Left ventricle myocardium superior (tissue), 1 donor: ENCODE results near the gene AHSG. TPM values are rescaled to one million over a fixed set of nuclear protein-coding genes. Genes with fewer than 3 reads are reported as not detected.
A peak's percentile ranks its signal among the peaks of the same experiment; 100 is the strongest.
"Not testable (repeated sequence)": the region's sequence is repeated elsewhere in the genome, so short reads cannot be mapped to it uniquely, and the experiment has no call there.

ENCODE experiments used
- ATAC-seq: fragments of 200-7000 bp; cut with Tn5 transposase; one replicate; pipeline ENCODE4 v1.9.1; 2020; ENCODE audit warnings: mild to moderate bottlenecking, moderate library complexity
- DNase-seq: peaks from one replicate; pipeline ENCODE4 v3.0.0-alpha.2; 2020
- intact Hi-C: fragments of 100-400 bp; cut with micrococcal nuclease; formaldehyde crosslinking; loops from one replicate; pipeline ENCODE4 v1.11.0; 2022
- total RNA-seq: library from RNA; stranded (reverse); fragmentation: NEBNext Ultra II Directional; extraction: Animal tissue kit (Norgen Biotek cat#: 25700); gene quantifications from one replicate; pipeline ENCODE4 v1.2.1, GENCODE V29; 2021
- donor health status: DM: no; HTN: yes; CAD: no; lungs with severe emphysema.

The AHSG gene
- total RNA-seq, 1 donor from 2014 or later, result not detected

DNA sequence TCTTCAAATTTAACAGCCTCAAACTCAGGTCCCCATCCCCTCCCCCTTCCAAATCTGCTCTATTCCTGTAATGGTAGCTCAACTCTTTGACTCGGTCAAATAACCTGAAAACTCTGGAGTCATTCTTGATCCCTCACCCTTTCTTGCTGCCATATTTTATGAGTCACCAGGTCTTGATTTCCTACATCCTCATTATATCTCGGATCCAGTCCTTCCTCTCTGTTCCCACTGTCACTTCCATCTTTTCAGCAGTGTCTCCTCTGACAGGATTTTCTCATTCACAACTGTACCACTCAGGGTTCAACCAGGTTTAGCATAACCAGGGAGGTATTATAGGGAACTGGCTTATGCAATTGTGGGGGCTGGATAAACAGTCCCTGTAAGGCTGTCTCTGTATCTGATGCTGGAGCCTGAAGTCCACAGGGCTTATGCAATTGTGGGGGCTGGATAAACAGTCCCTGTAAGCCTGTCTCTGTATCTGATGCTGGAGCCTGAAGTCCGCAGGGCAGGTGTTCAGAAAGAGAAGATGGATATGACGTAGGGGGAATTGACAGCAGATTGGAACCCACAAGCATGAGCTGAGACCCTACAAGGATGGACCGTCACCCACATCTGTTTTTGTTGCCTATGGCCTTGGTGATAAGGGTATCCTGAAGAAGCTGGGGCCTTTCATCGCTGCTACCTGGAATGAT lies 18.2 kb downstream of the AHSG start:
- ATAC-seq (no peak), DNase-seq (no peak)
- intact Hi-C loops, result no loop called here

DNA sequence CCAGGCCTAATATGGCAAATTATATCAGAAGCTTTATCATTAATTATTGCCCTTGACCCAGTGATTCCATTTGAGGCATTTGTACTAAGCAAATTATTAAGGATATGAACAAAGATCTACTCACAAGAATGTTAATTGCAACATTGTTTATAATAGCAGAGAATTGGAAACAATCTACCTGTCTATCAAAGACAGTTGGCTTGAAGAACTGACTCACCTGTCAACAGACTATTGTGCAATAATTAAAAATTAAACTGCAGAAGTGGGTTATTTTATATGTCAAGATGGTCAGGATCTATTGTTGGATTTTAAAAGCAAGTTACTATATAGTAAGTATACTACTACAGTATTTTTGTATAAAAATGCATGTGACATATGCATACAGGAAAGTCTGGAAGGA lies 20.6 kb downstream of the AHSG start:
- DNase-seq (no peak), ATAC-seq (no peak)
- intact Hi-C loops, result no loop called here

DNA sequence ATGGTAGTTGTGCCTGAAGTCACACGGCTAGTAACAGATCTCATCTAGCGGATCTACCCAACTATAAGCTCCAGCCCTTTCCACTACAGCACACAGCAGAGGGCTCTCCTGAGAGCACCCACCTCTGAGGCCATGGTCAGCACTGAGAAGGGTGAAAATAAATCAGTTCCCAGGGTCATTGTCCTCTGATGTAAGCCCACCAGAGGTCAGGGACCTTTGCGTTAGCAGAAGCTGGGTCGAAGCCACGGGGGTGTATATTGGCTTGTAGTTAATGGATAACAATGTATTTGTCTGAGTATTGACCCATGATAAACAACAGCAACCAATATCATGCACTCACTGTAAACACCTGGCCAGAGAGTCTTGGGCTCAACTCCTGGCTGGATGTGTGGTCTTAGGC lies 21.3 kb downstream of the AHSG start:
- intact Hi-C loops, ATAC-seq, DNase-seq: not testable (repeated sequence)

DNA sequence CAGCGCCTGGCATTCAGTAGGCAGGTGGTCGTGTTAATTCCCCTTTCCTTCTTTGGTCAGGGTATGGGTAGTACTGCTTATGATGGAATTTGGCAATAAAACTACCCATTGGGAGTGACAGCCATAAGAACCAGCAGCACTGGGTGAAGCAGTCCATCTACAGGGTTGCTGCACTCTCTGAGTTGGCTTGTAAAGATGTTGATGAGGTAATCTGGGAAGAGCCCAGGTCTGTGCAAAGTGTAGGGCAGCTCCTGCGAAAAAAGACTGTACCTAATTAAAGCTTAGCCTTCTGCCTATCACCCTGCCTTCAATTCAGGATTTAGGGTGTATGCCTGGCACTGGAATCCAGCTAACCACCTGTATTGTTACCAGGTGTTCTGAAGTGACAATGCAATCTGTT lies 22.7 kb downstream of the AHSG start:
- ATAC-seq (no peak), DNase-seq (no peak)
- intact Hi-C loops, result no loop called here

DNA sequence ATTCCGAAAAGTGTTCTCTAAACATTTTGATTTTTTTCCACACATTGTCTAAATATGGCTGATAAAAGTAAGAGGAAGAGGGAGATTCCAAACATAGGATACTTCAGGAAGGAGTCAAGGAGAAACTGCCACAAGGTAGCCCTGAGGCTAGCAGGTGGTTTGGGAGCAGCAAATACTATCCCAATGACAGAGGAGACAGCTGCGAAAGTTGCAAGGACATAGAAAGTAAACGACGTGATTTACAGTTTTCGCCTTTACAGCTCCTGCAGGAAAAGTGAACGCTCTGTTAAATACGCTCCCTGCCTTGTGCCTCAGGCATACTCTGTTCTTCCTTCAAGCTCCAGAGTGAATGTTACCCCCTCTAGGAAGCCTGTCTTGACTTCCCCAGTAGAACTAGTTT lies 23.7 kb downstream of the AHSG start:
- DNase-seq, result no peak
- intact Hi-C loops, result no loop called here
- no peak for ATAC-seq

DNA sequence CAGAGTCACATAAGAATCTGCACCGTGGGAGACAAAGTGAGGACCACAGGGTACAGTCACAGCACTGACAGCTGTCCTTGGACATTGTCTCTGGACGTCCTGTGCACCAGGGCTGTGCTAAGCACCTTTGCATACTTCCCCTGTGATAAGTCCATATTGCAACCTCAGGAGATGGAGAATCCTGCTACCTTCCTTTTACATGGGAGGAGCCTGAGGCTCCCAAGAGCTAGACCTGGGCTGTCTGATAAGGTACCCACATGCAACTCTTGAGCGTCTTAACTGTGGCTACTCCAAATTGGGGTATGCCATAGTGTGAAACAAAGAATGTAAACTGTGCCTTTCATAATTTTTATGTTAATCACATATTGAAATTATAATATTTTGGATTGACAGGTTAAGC lies 24.8 kb downstream of the AHSG start:
- ATAC-seq (no peak), DNase-seq (no peak)
- intact Hi-C loops, result no loop called here

DNA sequence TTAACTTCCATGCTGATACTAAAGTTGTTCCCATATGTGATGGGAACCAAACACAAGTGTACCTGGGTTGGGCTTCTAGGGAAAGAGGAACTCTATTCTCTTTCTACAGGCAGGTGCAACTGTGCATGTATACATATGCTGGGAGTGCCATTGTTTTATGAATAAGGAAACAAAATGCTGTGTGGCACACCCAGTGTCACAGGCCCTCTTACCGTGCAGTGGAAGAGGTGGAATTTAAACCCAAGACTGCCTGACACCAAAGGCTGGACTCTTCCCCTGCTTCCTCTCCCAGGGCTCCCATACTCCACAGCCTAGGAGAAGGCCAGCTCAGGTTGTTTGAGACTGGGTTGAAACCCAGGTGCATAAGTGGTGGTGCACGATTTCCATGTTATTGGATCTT lies 25.4 kb downstream of the AHSG start:
- intact Hi-C loops, result no loop called here
- DNase-seq (no peak), ATAC-seq (no peak)

DNA sequence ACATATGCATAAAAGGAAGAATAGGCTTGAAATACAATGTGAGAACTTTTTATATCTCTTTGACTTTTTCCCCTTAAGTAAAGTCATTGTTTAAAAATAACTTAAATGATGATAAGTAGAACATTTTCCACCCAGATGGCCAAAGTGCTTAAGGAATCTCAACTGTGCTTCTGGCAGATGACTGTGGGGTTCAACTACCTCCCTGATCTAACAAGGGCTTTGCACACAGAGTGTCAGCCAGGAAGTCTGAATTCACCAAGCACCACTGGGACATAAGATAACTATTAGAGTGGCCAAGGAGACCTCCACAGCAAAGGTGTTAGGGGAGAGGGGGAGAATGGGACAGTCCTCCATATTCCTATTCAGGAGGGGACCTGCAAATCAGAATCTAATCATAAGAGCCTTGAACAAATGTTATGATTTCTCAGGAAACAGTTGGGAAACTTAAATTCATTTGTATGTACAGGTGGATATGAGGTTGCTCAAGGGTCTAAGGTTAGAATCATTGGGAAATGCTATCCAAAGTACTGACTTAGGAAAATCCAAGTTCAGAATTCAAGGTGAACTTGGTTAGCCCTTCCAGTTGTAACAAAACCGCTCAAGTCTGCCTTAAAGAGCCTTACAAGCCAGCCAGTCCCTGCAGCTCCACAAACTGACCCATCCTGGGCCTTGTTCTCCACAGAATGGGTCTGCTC lies 27.1 kb downstream of the AHSG start, which contains the start of gene FETUB:
TSS of gene FETUB (plus strand) at position 622 of the 695 bp plus-strand sequence. CDS start at position 684, 62 bp downstream.
- peak; percentile 80 for ATAC-seq
- intact Hi-C loops, result no loop called here
- no peak for DNase-seq

DNA sequence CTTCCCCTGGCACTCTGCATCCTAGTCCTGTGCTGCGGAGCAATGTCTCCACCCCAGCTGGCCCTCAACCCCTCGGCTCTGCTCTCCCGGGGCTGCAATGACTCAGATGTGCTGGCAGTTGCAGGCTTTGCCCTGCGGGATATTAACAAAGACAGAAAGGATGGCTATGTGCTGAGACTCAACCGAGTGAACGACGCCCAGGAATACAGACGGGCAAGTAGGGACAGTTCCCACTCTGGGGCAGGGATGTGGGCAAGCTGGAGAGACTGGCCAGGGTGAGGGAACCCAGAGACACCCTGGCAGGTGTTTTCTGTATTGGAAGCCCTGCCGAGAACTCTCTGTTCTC lies 27.6 kb downstream of the AHSG start:
- DNase-seq (no peak), ATAC-seq (peak; percentile 51)
- intact Hi-C loops, result no loop called here

DNA sequence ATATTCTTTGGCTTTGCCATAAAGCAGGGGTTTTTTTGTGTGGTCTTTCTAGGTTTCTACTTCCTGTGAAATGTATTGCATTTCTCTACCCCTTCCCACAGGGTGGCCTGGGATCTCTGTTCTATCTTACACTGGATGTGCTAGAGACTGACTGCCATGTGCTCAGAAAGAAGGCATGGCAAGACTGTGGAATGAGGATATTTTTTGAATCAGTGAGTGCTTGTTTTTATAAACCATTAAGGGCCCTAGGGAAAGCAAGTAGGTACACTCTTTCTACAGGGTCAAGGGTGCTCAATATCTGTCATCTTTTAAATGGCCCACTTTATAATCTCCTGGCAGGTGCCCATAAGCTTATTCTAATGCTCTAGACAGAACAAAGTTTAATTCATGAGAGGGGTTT lies 28.1 kb downstream of the AHSG start:
- no peak for DNase-seq
- ATAC-seq, result no peak
- intact Hi-C loops, result no loop called here

DNA sequence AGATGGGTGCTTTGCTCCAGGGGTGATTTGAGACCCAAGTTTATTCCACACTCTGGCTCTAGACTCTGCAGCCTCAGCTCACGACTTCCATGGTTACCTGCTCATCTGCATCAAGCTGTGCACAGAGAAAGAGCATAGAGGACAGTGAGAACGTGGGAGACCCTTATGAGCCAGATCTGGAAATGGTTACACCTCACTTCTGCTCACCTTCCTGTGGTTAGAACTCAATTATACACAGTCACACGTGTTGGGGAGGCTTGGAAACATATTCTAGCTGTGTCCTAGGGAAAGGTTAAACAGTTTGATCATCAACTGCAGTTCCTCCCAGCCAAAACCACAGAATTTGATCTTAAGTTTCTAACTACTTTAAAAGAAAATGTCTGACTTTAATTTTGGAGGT lies 29.2 kb downstream of the AHSG start:
- DNase-seq (no peak), ATAC-seq (no peak)
- intact Hi-C loops, result no loop called here

DNA sequence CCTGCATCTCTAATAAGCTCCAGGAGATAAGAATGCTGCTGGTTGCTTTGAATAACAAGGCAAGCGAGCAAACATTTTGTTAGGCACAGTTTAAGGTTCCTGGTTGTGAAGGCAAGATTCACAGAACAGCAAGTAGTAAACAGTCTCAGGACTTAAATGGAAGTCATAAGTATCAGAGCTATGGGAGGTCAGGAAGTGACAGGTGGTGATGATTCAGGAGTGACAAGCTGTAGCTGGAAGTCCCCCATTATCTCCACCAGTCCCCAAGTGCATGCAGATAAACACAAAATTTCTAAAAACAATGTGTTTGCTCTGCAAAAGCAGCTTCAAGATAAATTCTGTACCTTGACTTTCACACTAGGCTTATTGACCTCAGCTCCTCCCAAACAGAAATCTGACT lies 30.6 kb downstream of the AHSG start:
- intact Hi-C loops, result no loop called here
- ATAC-seq (no peak), DNase-seq (no peak)

DNA sequence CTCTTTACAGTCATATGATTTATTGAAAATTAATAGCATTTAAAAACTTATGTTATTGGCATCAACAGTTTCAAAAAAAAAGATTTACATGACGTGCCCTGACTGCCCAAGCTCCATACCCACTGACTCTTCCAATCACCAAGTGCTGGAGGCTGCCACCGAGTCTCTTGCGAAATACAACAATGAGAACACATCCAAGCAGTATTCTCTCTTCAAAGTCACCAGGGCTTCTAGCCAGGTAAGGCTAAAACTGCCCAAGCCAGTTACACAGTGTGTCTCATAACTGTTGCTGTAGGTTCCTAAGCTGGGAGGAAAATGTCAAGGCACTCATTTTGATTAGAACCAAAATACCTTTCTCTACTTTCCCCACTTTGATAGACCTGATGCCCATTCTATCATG lies 31.8 kb downstream of the AHSG start:
- ATAC-seq, result no peak

DNA sequence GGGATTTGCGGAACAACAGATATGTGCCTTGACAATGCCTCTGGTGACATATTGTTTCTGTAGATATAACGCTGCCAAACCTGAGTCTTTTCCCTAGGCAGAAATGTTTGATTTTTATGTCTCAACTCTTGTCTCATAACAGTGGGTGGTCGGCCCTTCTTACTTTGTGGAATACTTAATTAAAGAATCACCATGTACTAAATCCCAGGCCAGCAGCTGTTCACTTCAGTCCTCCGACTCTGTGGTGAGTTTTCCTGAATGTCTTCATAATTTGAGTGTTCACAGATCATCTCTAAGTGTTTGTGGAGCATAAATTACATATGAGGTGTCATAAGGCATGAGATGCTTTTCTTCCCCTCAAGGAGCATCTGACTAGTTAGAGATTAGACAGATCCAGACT lies 33.2 kb downstream of the AHSG start:
- ATAC-seq, result no peak
- intact Hi-C loops, result no loop called here
- DNase-seq, result no peak

More for the DNA sequence above, 31.8 kb downstream of the AHSG start:
- intact Hi-C loops, result no loop called here
- DNase-seq, result no peak

DNA sequence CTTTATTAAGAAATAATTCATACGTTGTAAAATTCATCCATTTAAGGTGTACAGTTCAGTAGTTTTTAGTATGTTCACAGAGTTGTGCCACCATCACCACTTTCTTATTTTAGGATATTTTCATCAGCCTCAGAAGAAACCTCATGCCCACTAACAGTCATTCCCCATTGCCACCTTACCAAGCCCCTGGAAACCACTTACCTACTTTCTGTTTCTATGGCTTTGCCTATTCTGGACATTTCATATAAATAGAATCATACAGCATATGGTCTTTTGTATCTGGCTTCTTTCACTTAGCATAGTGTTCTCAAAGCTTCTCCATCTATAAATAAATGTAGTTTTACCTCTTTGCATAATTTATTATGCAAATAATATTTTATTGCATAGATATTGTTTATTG lies 34.0 kb downstream of the AHSG start:
- no peak for ATAC-seq
- DNase-seq, result no peak
- intact Hi-C loops, result no loop called here

DNA sequence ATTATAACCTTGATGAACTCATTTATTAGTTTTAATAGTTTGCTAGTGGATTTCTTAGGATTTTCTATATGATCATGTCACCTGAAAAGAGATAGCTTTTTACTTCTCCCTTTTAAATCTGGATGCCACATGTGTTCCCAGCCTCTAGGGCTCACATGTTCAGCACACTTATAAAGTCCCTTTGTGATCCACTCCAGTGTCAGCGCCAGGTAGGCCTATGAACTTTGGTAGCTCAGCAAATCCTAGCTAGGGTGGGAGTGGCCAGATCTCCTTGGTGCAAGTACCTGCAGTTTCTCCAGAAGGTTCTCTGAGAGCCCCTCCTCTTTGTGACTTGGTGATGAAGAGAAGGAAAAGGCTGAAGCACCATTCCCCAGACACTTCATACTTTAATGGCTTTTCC lies 36.0 kb downstream of the AHSG start:
- ATAC-seq, result no peak
- DNase-seq, result no peak
- intact Hi-C loops, result no loop called here

DNA sequence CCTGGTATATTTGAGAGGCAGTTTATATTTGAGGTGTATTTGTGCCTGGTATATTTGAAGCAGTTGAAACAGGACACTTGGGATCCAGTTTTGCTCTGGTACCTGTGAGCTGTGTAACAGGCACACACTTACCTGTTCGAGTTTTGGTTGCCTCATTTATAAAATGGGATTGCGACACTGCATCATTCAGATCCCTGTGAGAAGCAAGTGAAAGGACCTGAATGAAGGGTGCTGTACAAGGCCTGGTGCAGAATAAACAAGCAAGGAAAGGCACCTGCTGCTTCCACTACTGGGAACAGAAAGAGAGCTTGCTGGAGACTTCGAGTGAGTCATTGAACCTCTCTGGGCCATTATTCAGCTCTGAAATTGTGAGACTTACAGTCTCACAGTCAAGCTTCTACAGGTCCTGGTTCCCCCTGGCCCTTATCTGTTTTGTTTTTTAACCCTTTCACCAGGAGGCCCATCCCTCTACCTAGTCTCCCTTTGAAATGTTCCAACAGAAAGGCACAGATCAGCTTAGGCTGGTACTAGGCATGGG lies 38.9 kb downstream of the AHSG start:
- intact Hi-C loops, result no loop called here
- DNase-seq (no peak), ATAC-seq (no peak)

DNA sequence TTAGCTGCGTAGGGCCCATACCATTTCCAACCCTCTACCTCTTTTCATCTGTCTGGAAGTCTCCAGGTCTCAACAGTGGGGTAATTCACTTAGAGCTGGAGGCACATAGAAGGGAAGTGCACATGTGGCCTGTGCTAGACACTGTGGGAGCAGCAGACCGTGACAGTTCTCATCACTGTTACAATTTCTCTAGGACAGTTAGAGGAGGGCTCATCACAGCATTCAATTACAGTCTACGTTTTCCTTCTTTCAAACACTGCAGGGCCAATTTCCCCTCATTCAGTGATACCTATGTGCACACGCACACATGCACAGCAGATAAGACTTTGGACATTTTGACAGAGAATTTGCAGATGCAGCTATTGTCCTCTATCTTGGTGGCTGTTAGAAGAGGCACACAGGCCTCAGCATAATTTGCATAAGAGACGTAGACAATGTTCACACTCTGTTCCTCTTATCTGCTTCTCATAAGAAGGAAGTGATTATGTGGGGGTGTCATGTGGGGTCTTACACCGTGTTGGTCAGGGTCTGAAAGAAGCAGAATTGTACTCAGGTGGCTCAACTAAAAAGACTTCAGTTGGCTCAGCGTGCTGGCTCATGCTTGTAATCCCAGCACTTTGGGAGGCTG lies 40.3 kb downstream of the AHSG start:
- ATAC-seq, result no peak
- intact Hi-C loops, result no loop called here
- DNase-seq, result no peak

DNA sequence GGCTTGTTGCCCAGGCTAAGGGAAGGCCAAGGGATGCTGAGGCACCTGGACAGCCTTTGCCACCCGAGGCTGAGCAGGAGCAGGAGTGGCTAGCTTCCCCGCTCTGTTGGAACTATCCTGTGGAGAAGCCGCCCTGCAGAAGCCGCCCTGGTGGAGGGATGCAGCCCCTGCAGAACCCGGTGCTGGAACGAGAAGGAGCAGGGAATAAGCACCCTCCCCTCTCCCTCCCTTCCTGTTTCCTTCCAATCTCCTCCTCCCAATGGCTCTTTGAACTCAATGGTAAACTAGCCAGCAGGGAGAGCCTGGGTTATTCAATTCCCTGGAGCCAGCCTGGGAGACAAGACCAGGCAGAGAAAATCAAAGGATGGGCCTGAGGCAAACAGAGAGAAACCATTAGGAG lies 41.1 kb downstream of the AHSG start:
- intact Hi-C loops, result no loop called here
- ATAC-seq, result peak; percentile 41
- DNase-seq, result no peak

DNA sequence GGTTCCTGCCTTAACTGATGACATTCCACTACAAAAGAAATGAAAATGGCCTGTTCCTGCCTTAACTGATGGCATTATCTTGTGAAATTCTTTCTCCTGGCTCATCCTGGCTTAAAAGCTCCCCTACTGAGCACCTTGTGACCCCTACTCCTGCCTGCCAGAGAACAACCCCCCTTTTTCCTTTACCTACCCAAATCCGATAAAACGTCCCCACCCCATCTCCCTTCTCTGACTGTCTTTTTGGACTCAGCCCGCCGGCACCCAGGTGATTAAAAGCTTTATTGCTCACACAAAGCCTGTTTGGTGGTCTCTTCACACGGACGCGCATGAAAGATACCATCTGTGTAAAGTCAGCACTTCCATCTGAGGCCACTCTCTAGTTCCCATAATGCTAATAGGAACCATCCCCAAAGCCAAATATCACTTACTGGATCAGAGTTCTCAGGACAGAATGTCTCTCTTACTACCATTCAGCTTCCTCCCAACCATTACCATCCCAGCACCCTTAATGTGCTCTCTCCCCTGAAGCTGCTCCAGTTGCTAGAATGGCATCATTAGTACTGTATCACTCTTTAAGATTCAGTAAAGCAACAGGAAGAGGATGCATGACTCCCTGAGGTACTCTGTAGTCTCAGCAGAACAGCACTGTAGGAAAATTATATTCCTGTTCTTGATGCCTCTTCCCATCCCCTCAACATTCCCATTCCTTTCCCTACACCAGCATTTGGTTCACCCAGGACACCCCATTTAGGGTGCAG lies 50.7 kb downstream of the AHSG start:
- intact Hi-C loops, result no loop called here
- ATAC-seq, result no peak
- no peak for DNase-seq
